ENCODE data around the gene PHACTR3. TPM values are rescaled to one million over a fixed set of nuclear protein-coding genes. Genes with fewer than 3 reads are reported as not detected.

PHACTR3 gene
- total RNA-seq, 1 donor from 2014 or later: 0.06 TPM

DNA sequence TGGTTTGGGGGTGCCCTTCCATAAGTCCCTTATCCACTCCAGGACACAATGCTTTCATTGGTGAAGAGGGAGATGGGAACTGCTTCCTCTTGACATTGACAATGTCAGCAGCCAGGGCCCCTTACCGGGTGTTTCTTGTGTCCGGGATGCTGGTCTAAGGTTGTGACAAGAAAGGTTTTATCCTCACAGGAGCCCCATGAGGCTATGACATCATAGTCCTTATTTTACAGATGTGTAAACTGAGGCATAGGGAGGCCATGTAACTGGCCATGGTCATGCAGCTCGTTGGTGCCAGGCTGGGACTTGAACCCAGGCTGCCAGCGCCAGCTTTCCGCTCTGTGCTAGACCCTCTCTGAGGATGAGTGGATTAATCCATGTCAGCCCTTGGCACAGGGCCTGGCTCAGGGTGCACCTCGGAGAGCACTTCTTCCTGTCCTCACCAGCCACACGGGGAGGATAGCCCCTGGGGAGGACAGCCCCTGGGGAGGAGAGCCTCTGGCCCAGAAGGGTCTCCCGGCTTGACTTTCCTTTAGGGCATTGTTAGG, 171.8 kb downstream of the PHACTR3 start:
- no peak overlapping the region for H3K4me3 ChIP-seq (ENCODE audit: low read depth, low read length)
- TF ChIP-seq, protein P1, sequence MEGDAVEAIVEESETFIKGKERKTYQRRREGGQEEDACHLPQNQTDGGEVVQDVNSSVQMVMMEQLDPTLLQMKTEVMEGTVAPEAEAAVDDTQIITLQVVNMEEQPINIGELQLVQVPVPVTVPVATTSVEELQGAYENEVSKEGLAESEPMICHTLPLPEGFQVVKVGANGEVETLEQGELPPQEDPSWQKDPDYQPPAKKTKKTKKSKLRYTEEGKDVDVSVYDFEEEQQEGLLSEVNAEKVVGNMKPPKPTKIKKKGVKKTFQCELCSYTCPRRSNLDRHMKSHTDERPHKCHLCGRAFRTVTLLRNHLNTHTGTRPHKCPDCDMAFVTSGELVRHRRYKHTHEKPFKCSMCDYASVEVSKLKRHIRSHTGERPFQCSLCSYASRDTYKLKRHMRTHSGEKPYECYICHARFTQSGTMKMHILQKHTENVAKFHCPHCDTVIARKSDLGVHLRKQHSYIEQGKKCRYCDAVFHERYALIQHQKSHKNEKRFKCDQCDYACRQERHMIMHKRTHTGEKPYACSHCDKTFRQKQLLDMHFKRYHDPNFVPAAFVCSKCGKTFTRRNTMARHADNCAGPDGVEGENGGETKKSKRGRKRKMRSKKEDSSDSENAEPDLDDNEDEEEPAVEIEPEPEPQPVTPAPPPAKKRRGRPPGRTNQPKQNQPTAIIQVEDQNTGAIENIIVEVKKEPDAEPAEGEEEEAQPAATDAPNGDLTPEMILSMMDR (conservative IDR thresholded peaks at IDR 0.05; ENCODE audit: low read depth, low read length): no peak
- DNase-seq (ENCODE audit: low read depth): no peak

DNA sequence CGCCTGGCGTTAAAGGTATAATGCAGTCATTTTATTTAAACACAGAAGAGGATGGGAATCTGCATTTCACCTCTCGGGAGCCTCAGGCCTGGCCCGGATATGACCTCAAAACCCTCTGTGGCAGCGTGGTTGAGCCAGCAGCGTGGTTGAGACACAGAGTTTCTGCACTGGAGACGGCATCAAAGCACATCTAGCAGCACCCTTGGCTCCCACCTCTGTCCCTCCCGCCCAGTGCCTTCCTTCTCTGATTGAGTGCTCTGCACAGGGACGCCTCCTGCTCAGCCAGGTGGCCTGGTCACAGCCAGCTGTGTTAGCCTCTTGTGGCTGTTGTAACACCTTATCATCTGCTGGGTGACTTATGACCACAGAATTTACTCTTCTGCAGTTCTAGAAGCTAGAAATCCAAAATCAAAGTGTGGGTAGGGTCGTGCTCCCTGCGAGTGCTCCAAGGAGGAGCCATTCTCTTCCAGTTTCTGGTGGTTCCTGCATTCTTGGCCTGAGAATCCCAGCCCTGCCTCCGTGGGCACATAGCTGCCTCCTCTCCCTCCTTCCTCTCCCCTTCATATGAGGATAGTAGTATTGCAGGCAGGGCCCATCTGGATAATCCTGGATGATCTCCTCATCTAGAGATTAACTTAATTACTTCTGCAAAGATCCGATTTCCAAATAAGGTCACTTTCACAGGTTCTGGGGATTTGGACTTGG, 172.4 kb downstream of the PHACTR3 start:
- no peak for DNase-seq (ENCODE audit: low read depth)
- TF ChIP-seq, protein P1 (conservative IDR thresholded peaks at IDR 0.05; ENCODE audit: low read depth, low read length): no peak
- no peak overlapping the region for H3K4me3 ChIP-seq (ENCODE audit: low read depth, low read length)

DNA sequence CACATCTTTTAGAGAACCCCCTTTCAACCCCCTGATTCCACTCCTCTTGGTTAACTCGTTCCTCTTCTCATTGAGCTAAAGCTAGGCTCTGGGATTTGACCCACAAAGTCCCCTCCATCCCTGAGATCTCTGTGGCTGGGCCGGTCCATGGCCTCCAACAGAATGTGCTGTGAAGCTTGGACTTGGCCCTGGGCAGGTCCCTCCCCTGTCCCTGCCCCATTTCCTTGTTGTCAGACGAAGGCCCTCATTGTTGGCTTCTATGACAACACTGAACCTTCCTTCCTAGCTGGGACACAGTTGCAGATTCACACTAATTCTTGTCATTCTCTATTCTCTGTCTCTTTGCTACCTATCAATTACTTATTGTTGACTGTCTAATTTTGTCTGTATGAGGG, 173.0 kb downstream of the PHACTR3 start:
- TF ChIP-seq, protein P1 (conservative IDR thresholded peaks at IDR 0.05; ENCODE audit: low read depth, low read length): no peak
- DNase-seq (ENCODE audit: low read depth): no peak

DNA sequence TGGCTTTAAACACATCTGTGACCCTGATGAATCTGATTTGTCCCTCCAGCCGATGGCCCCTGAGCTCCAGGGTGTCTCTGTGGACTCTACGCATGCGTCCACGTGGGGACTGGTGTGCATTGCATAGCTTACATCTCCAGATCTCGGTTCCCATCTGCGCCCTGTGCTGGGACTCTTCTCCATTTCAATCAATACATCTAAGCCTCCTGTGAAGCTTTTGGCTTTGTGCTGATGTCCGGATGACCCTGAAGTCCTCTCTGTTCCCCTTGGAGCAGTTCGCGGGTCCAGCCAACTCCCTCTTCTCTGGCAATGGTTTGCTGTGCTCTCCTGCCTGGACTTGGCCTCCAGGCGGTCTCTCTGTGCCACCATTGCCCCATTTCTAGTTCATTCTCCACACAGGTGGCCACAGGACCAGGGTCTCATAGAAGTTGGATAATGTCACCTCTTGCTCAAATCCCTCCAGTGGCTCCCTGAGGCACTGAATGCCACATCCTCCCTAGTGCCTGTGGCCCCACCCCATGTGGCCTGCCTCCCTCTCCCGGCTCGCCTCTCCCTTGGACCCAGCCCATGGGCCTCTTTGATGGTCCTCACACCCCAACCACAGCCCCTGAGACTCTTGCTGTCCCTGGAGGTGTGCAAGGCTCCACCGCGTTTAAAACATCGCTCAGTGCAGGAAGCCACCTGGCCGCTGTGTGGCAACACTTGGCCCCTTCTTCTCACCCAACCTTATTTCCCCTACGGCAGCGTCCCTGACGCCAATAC, 173.7 kb downstream of the PHACTR3 start:
- TF ChIP-seq, protein P1 (conservative IDR thresholded peaks at IDR 0.05; ENCODE audit: low read depth, low read length): no peak

More for the DNA sequence above, 173.0 kb downstream of the PHACTR3 start:
- no peak overlapping the region for H3K4me3 ChIP-seq (ENCODE audit: low read depth, low read length)

DNA sequence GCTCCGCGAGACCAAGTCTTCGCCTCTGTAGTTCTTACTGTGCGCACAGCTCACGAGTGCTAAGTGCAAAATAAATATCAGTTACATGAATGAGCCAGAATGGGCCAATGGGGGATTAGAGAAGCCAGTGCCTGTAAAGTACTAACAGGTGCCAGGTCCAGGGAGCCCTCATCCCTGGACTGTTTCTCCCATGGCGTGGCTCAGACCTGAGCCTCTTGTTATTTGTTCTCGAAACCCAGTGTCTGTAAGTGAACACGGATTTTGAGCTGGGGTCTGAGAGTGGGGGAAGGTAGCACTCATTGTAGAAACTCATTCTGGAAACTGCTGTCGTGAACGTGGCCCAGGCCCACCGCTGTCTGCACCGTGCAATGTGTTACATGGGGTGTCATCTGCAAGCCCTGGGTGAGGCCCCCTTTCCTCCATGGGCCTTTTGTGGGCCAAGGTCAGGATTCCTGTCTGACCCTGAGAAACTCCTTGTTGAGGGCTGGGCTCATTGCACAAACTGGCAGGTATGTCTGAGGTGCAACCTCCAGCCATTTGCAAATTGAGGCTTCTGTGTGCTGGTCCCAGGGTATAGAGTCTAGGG, 174.4 kb downstream of the PHACTR3 start:
- TF ChIP-seq, protein P1 (conservative IDR thresholded peaks at IDR 0.05; ENCODE audit: low read depth, low read length): no peak
- H3K4me3 ChIP-seq (ENCODE audit: low read depth, low read length): no peak overlapping the region
- no peak for DNase-seq (ENCODE audit: low read depth)

More for the DNA sequence above, 173.7 kb downstream of the PHACTR3 start:
- no peak for DNase-seq (ENCODE audit: low read depth)
- H3K4me3 ChIP-seq (ENCODE audit: low read depth, low read length): no peak overlapping the region

DNA sequence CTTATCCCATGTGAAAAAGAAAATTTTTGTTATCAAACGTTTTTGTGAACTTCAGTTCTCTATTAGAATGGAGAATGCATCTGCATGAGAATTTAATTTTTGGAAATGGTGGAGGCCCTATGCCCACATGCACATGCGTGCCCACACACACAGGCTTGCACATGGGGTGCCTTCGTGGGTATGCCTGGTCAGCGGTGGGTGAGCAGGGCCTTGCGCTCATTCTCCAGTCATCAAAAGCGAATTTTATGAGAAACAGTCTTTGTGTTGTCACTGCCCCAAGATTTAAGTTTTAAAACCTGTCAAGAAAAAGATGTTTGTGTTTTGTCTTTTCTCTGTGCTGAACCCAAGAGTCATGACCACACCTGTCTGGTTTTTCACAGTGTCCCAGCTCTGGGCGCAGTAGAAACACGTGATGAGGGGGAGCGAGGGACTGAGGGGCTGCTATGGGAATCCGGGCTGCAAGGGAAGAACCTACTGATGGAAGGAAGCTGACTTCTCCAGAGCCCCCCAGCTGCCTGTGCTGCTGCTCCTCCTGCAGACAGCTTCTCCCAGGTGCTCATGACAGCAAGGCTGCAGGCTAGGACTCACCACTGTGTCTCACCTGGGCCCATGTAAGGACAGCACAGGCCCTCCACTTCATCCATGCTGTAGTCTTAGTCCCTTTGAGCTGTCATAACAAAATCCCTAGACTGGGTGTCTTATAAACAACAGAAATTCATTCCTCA, 175.5 kb downstream of the PHACTR3 start:
- TF ChIP-seq, protein P1 (conservative IDR thresholded peaks at IDR 0.05; ENCODE audit: low read depth, low read length): no peak
- DNase-seq (ENCODE audit: low read depth): no peak
- H3K4me3 ChIP-seq (ENCODE audit: low read depth, low read length): no peak overlapping the region
